BE2C (cell line): ENCODE data around the gene DAPK2.
A peak's percentile ranks its signal among the peaks of the same experiment; 100 is the strongest.

Experiments used
- DNase-seq: peaks from one replicate; pipeline ENCODE4 v3.0.0-alpha.2; 2020
- H3K27me3 ChIP-seq: fragments of 250-450 bp; sonication (Bioruptor Pico); 2 replicates; pipeline ENCODE4 v1.5.1; 2020; ENCODE audit warnings: mild to moderate bottlenecking
- H3K36me3 ChIP-seq: fragments of 250-450 bp; sonication (Bioruptor Pico); 2 replicates; pipeline ENCODE4 v1.5.1; 2020; ENCODE audit warnings: mild to moderate bottlenecking
- H3K4me1 ChIP-seq: fragments of 250-450 bp; sonication (Bioruptor Pico); 2 replicates; pipeline ENCODE4 v1.5.1; 2020
- H3K4me3 ChIP-seq: 2 replicates; pipeline ENCODE4 v1.5.1; 2011; ENCODE audit warnings: low read depth, low read length
- H3K9me3 ChIP-seq: fragments of 250-450 bp; sonication (Bioruptor Pico); 2 replicates; pipeline ENCODE4 v1.5.1; 2020
- TF ChIP-seq, protein P1 (sequence below): IDR thresholded peaks from 2 replicates; pipeline ENCODE4 v1.5.1; 2012; ENCODE audit warnings: mild to moderate bottlenecking, low read depth, low read length

Gene DAPK2

DNA sequence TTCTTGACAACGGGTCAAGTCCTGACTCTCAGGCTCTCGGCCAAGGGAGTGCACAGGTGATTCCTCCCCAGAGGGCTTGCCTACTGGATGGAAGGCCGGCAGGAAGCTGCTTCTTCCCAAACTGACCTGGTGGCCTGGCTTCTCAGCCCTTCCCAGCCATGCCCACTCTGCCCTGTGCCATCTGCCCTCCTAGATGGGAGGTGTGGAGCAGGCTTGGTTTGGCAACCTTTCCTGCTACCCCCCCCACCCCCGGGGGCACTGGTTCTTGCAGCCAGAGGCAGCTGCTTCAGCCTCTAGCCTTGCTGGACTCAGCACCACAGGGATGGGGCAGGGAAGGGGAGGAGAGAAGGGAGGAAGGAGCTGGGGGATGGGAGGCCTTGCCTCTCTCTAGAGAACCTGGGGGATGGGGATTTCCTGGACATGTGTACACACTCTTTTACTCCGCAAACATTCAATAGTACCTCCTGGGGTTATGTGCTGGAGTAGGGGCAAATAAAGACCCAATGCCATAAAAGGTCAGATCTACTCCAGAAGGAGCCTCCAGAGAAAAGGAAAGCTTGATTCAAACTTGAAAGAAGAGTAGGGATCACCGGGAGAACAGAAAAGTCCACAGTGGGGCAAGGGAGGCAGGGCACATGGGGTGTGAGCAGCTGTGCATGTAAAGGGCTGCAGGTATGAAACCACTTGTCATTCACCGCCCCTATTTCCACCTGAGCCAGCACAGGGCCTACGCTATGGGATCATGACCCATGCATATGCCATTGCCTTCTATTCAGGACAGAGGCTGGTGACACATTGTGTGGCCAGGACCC, 4.2 kb upstream of the DAPK2 start:
- Histone ChIP-seq H3K4me1 (no peaks in the 10 kb centered on the region; the same call in 1 of the 2 replicates), H3K9me3 (no peaks in the 10 kb centered on the region), H3K27me3 (peaks cover 1% of the 10 kb centered on the region), H3K4me3 (no peak overlapping the region), H3K36me3 (no peaks in the 10 kb centered on the region)
- DNase-seq: peak; percentile 24
- TF ChIP-seq, protein P1, sequence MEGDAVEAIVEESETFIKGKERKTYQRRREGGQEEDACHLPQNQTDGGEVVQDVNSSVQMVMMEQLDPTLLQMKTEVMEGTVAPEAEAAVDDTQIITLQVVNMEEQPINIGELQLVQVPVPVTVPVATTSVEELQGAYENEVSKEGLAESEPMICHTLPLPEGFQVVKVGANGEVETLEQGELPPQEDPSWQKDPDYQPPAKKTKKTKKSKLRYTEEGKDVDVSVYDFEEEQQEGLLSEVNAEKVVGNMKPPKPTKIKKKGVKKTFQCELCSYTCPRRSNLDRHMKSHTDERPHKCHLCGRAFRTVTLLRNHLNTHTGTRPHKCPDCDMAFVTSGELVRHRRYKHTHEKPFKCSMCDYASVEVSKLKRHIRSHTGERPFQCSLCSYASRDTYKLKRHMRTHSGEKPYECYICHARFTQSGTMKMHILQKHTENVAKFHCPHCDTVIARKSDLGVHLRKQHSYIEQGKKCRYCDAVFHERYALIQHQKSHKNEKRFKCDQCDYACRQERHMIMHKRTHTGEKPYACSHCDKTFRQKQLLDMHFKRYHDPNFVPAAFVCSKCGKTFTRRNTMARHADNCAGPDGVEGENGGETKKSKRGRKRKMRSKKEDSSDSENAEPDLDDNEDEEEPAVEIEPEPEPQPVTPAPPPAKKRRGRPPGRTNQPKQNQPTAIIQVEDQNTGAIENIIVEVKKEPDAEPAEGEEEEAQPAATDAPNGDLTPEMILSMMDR: no peak

- H3K9me3 ChIP-seq: no peaks in the 10 kb centered on the region
- H3K36me3 ChIP-seq: no peaks in the 10 kb centered on the region
- no peaks in the 10 kb centered on the region; the same call in 1 of the 2 replicates for H3K4me1 ChIP-seq
- no peak for DNase-seq
- TF ChIP-seq, protein P1: no peak
- H3K4me3 ChIP-seq: no peak overlapping the region
- H3K27me3 ChIP-seq: peaks cover 3% of the 10 kb centered on the region
These were observed 2.6 kb upstream of the DAPK2 start for GRCh38 chr15:64048781-64049460.

- peak overlapping the region; percentile 43 for H3K4me3 ChIP-seq
- TF ChIP-seq, protein P1: no peak
- DNase-seq: no peak
These were observed 388 bp downstream of the DAPK2 start for GRCh38 chr15:64045774-64046420.

DNA sequence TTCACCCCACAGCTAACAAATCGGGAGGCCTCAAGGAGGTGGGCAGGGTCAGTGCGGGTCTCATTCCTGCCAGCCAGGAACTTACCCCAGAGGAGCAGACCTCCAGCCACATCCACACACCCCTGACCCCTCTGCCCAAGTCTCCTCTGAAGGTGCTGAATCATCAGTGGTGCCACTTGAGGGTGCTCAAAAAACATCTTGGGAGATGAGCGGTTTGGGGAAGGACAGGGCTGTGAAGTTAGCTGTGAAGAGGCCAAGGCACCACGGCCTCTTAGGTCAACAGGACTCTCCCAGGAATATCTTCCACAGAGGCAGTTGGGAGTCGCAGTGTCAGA, 1.2 kb downstream of the DAPK2 start:
- no peak overlapping the region for H3K4me3 ChIP-seq
- DNase-seq: no peak
- peaks cover 3% of the 10 kb centered on the region for H3K27me3 ChIP-seq
- no peaks in the 10 kb centered on the region for H3K9me3 ChIP-seq
- H3K36me3 ChIP-seq: no peaks in the 10 kb centered on the region
- H3K4me1 ChIP-seq: no peaks in the 10 kb centered on the region; the same call in 1 of the 2 replicates
- TF ChIP-seq, protein P1: no peak

More at GRCh38 chr15:64045774-64046420, 388 bp downstream of the DAPK2 start:
- Histone ChIP-seq H3K4me1 (no peaks in the 10 kb centered on the region; the same call in 1 of the 2 replicates), H3K9me3 (no peaks in the 10 kb centered on the region), H3K36me3 (no peaks in the 10 kb centered on the region), H3K27me3 (peaks cover 3% of the 10 kb centered on the region)

DNA sequence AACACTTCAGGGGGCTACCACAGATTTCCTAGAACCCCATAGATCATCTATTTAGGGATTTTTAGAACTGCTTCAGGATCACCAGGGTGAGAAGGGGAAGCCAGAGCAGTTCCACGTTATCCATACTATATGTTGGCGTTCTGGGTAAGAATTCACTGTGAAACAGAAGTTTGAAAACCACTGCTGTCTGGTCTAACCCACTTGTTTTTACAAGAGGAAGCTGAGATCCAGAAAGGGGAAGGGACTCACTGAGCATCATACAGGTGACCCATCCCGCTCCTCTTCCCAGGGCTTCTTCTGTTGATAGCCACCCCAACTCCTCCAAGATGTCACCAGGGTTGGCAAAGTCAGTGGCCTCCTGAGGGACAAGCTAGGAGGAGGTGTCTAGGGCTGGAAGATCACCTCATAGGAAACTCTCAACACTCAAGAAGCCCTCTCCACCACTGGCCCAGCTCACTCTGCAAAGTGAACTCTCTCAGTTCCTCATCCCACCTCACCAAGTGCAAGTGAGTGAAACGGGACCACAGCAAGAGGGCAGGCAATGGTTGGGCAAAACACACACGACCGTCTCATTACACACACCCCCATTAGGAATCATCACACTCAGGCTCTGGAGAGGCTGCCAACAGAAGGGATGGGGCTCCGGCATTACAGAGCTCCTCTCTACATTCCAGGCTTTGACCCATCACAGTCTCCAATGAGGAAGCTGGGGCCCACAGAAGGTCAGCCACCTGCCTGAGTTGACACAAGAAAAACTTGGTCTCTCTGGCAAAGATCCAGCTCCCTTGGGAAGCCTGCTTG, 1.8 kb downstream of the DAPK2 start:
- TF ChIP-seq, protein P1: no peak
- no peaks in the 10 kb centered on the region for H3K9me3 ChIP-seq
- DNase-seq: no peak
- no peaks in the 10 kb centered on the region for H3K36me3 ChIP-seq
- H3K4me1 ChIP-seq: no peaks in the 10 kb centered on the region; the same call in 1 of the 2 replicates
- peaks cover 3% of the 10 kb centered on the region for H3K27me3 ChIP-seq
- H3K4me3 ChIP-seq: no peak overlapping the region
